Stimulated activated CD8-positive, alpha-beta memory T cell treated with anti-CD3 and anti-CD28 coated beads, Interleukin-15, amount 100 ng/mL, for 4 hours (primary cell): ENCODE data around the gene CACNA1E.

Source experiments
- DNase-seq, 2 donors: peaks; one replicate each; pipeline ENCODE4 v3.0.0-alpha.2; 2020; ENCODE audit warnings: low read depth in 2 of 2

The CACNA1E gene

GRCh38 chr1:181484821-181485220, 1.5 kb downstream of the CACNA1E start:
- DNase-seq: no peak

DNA sequence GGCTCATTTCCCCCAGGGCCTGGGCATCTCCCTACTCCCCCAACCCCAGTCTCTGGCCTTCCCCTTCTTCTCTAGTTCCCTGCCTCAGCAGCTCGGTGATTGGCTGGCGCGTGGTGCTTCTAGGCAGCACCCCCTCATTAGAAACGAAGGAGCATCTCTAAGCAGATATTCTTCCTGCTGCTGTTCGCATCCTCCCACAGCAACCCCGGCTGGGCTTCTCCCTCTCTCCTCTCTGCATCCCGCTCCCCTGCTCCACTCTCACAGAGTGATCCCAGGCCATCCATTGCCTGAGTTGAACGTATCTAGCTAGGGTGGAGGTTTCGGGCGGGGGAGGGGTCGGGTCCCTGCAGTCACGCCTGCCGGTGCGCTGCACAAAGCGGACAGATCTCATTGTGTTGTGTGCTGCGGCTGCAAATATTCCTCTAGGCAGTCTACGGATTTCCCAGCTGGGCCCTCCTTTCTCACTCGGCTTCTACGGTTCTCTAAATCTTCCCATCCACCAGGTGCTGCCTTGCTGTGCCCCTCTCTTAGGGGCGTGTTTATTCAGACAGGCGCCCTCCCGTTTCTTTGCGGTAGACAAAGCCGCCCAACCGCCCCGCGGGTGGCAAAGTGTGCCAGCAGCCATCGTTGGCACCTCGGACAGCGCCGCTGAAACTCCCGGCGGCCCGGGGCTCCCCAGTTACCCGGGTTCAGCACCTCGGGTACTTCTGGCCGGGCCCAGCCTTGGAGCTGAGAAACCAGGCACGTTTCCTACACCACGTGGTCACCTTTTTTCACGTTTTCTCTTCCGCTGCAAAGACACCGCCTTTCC, 2.2 kb downstream of the CACNA1E start:
- DNase-seq: no peak

DNA sequence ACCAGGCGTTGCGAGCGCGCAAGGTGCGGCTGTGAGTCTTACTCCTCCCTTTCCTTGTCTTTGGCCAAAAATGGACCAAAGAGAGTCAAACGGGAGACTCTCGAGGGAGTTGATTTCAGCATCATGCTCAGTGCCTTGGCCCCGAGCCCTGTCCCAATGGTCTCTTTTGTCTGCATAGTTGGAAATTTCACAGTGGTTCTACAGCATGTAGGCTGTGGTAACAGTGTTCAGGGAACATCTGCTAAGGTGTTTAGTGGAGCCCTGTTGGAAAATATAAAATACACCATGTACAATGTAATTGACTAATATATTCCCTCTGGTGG, 2.7 kb downstream of the CACNA1E start:
- DNase-seq: no peak

DNA sequence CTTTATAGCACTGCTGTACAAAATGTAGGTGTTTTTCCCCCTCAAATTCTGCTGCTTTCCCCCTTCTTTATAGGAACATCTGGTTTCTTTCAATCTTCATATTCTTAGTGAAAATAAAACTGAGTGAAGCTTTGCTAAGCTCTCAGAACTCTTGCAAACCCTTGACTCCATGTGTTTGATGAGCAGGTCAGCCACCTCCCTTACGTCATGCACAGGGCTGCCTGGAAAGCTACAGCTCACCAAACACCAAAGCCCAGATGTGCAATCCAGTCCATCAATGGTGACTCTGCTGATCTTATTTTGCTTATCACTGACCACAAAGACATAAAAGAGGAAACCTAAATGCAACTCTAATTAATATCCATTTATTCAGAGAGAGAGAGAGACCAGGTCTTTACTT, 5.5 kb downstream of the CACNA1E start:
- no peak for DNase-seq

DNA sequence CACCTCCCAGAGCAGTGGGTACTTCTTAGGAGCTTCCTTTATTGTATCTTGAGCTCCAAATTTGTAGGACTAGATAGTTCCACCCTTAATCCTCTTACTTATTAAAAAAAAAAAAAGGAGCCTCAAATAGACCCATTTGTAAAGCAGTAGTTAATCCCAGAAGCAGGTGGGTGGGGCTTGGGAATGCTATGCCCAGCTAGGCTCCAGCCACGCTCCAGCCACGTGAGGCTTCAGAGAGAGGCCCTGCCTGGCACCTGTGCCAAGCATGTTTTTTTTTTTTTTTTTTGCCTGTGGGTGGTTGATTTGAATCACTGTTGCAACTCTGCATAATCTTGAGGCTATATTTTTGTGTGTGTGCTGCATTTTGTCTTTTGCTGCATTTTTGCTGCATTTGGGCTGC, 7.0 kb downstream of the CACNA1E start:
- no peak for DNase-seq

DNA sequence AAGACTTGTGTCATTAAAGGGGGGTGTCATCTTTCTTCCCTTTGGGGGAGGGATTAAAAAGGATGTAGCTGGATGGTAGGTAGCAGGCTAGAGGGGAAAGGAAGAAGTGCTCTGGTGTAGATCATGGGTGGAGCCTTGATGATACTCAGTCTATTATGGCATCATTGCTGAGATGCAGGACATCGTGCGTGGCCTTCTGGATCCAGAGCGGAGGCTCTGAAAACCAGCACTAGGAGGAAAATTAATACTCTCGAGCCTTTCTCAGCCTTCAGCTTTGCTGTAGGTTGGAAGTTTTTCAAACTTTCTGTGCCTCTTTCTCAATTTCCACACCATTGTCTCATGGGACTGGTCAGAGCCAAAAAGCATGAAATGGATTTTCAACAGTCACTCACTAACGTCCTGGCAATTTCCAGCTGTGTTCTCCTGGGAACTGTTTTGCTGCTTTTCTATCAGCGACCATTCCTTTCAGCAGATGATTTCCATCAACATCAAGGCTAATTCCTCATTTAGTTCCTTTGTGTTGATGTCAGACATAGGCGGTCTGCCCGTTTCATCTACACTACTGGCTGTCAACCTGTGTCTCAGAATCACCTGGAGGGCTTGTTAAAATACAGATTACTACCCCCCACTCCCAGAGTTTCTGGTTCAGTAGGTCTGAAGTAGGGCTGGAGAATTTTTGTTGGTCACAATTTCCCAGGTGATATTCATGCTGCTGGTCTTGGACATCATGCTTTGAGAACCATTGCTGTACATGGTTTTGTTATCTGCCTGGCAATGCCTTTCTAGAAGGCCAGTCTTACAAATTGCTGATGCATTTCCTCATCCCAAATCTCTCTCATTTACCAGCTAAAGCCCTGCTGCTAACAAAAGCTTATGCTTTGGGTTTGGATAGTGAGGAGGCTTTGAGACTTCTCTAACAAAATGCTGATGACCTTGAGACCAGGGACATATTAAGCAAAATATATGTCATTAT, 7.7 kb downstream of the CACNA1E start:
- DNase-seq: no peak

DNA sequence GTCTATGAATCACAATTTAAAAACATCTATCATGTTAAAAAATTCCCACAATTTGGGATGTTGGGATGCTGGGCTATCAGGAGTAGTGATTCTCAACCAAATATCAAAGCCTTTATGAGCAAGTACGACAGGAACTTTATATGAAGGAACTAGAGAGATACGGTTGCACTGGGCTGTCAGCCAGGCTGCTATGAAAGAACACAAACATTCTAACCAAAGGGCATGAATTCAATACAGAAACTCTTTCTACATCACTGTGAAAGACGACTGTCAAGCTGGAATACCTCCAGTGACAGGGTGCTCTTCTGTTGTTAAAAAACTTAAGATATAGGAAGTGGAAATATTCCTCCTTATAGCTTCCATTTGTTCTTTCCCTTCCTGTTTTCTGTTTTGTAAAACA, 9.8 kb downstream of the CACNA1E start:
- no peak for DNase-seq

- no peak for DNase-seq
These were observed 10.6 kb downstream of the CACNA1E start for GRCh38 chr1:181493885-181494284.

DNA sequence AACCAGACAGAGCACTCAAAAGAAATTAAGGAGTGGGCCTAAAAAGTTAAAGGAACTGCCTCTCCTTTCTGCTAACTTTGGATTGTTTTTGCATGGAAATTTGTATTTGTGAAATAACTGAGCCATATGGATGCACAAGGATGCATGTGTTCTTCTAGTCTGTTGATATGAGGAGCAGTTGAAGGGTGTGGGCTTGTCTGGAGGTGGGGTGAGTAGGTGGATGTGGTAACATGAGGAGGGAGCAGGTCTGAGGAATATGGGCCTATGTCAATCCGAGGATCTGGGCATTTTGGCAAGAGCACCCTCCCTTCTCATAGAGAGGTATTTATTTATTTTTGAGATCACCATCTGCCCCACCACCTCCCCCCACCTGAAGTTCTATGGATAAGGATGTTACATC, 13.4 kb downstream of the CACNA1E start:
- DNase-seq: no peak

DNA sequence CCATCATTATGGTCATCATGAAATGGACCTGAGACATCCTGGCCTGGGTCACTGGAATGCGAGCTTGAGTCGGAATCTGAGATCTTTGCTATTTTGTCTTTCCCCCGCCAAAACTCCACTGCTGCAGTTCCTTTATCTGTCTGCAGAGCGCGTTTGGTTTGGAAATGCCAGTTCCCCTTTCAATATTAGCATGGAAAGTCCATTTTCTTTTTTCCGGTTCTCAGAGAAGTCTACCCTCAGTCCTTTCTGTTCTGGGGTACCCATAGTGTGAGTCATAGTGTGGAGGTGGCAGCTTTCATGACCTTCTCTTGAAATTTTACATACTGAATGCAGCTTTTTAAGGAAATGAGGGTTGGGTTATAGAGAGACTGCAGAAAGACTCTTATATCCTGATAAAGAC, 14.6 kb downstream of the CACNA1E start:
- no peak for DNase-seq

DNA sequence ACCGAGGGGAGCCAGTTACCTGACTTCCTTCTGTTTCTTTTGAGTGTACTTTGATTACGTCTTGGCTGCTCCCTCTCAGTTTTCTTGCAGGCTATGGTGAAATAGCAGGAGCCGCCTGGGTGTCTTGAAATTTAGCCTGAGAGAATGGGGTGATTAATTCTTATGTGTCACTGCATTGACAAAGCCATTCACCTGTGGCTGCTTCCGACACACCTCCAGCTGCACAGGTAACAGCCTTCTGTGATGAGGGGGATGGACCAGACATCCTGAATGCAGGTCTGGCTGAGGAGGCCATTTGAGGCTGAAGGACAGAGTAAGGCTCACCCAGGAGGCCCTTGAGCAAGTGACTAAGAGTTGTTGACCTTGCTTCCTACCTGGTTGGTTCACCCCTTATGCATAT, 16.5 kb downstream of the CACNA1E start:
- no peak for DNase-seq

GRCh38 chr1:181500636-181501035, 17.3 kb downstream of the CACNA1E start:
- DNase-seq: no peak

GRCh38 chr1:181501612-181502011, 18.3 kb downstream of the CACNA1E start:
- no peak for DNase-seq

DNA sequence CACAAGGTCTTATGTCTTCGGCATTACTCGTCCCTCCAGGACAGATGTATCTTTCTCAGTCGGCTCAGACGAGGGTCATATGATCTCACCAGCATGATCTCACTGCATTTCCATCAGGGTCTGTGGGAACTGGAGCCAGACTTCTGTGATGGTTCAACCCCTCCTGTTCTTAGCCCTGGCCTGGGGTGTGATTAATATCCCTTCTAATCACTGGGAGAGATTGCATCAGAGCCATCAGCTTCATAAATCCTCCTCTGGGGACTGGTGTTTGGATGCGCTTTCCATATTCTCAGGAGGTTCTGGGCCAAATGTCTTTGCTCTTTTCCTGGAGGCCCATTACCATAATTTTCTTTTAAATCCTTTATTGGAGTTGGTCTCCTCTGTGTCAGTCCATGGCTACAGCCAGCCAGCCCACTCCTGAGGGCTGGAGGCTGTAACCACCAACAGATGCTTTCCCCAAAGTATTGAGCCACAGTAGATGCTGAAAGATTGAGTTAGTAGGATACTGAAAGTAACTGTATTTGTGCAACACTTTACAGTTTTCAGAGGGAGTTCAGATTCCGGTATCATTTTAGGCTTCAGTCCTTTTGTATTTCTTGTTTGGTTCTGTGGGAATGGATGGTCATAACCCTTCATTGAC, 20.0 kb downstream of the CACNA1E start:
- no peak for DNase-seq

DNA sequence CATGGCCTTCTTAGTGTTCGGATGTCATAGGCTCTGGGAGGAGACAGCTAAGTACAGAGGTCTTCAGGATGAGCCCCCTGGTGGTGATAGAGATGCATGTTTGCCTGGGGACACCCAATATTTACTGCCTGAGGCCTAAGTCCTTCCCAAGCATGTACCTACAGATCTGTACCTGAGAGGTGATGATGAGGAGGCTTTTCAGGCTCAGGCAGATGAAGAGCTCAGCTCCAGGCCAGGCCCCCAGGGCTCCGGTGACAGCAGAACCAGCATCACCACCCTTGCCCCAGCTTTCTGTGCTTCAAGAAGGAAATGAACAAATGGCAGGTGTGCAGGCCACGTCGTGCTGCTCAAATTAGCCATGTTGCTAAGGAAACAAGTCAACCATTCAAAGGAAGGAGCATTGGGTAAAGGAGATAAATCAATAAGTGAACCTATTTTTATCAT, 21.1 kb downstream of the CACNA1E start:
- DNase-seq: no peak

- no peak for DNase-seq
These were observed 23.4 kb downstream of the CACNA1E start for GRCh38 chr1:181506563-181507353.

DNA sequence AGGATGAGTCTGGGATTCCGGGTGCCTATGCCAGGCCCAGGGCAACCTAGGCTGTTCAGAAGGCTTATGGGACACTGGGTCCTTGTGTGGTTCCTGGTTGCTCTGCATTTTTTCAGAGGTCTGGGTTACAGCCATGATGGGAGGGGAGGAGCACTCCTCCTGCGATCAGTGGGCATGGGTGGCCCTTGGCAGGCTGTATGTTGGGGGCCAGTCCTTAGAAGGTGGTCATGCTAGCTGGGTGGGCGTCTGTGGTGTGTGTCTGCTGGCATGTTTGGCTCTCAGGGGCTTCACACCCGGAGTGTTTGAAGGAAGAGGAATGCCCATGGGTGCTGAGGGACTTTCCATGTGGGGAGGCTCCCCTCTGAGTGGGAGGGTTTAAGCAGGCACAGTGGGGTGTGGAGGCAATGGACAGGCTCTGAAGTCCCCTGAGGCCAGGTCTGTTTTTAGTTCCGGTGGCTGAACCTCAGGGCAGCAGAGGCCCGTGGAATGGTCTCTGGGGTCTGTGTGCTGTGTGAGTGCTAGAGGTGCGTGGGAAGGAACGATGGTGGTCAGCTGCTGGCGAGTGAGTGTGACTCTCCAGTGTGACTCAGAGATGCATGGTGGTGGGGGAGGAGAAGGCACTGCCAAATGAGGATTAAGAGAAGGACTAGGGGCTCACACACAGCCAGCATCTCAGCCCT, 25.3 kb downstream of the CACNA1E start:
- no peak for DNase-seq

DNA sequence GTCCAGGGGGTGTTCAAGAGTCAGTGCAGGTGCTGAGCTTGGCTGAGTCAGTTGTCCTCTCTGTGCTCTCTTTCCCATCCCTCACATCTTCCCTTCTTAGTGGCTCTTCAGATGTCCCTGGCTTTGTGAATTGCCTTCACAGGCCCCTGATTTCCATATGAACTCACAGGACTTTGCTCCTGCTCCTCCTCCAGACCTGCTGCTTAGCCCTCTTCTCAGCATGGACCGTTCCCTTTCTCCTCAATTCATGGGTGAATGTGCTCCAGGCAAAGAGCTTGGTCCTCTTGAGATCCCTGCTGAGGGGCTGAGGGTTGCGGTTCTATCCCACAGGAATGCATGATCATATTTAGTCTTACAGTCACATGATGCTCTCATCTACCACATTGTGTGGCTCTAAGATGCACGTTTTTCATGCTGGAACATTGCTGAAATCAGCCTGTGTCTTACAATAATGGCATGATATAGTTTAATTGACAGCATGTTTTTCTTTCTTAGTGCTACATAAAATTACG, 30.5 kb downstream of the CACNA1E start:
- DNase-seq: no peak

- no peak for DNase-seq
These were observed 31.3 kb downstream of the CACNA1E start for GRCh38 chr1:181514298-181515290.

DNA sequence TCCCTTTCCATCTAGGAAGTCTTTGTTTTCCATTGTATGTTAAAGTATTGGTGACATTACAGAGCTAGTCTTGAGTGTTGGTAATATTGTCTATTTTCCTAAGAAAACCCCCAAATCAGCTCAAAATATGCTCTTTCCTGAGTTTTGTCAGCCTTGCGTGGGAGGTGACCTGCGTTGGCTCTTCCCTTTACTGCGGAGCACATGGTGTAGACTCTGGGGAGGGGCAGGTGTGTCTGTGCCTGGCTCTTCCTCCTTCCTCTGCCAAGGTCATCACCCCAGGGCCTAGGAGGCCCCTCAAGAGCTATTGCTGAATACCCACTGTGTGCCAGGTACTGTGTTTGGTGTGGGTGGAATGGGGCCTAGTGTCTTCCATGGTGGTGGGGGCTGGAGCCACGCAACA, 33.4 kb downstream of the CACNA1E start:
- no peak for DNase-seq
